IPS-NIHi11 (cell line): ENCODE results near the gene CAV1.
"Not testable (repeated sequence)": the region's sequence is repeated elsewhere in the genome, so short reads cannot be mapped to it uniquely, and the experiment has no call there.

Source experiments
- DNase-seq: peaks from one replicate; pipeline ENCODE4 v3.0.0; 2012; ENCODE audit warnings: mixed read lengths, low spot score

The CAV1 gene

GRCh38 chr7:116524609-116525297 is at the start of gene CAV1:
CAV1 (plus strand) TSS chr7:116525036; CDS start chr7:116525063, 27 bp downstream.
- DNase-seq: peak; percentile 65

- DNase-seq: no peak
Measured at GRCh38 chr7:116477625-116478024, 47.2 kb upstream of the CAV1 start.

GRCh38 chr7:116478834-116479233 is 46.0 kb upstream of the CAV1 start:
- DNase-seq: no peak

GRCh38 chr7:116483271-116483942 is 41.4 kb upstream of the CAV1 start:
- no peak for DNase-seq

DNA sequence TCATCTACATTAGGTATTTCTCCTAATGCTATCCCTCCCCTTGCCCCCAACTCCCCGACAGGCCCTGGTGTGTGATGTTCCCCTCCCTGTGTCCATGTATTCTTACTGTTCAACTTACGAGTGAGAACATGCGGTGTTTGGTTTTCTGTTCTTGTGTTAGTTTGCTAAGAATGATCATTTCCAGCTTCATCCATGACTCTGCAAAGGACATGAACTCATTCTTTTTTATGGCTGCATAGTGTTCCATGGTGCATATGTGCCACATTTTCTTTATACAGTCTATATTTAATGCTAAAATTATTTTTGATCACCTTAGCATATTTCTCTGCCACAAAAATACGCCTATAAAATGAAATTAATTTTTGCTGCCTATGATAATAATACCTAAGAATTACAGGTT is 40.4 kb upstream of the CAV1 start:
- not testable (repeated sequence) for DNase-seq

- no peak for DNase-seq
Measured at GRCh38 chr7:116487907-116488521, 36.8 kb upstream of the CAV1 start.

- no peak for DNase-seq
Measured at GRCh38 chr7:116490351-116490750, 34.5 kb upstream of the CAV1 start.

DNA sequence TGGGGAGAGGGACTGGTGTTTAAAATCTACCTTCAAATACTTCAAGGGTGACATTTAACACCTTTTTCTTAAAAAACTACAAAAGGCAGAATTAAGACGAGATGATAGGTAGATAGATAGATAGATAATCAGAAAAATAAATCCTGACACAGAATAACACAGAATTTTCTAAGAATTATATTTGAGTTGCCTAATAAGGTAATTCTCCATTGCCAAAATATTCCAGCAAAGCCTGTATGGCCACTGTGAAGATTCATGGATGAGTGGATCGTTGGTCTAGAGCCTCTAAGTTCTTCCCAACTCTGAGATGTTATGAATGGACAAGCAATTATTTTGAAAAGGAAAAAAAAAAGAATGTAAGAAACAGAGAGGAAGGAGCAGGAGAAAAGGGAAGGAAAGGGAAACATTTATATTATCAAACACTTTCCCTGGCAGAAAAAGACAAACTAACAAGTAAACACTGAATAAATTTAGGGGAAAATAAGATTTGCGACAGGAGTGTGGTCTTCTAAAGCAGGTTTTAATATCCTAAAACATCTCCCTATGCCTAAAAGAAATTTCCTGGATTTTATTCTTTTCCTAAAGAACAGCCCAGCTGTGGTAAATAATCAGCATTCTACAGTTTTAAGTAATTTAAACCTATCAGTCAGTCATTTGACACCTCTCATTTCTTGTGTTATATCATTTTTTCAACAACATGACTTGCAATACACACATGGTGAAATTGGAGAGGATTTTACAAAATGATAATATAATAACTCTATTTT is 32.8 kb upstream of the CAV1 start:
- DNase-seq: no peak

- no peak for DNase-seq
Measured at GRCh38 chr7:116492654-116493109, 32.2 kb upstream of the CAV1 start.

GRCh38 chr7:116493449-116493848 is 31.4 kb upstream of the CAV1 start:
- no peak for DNase-seq

DNA sequence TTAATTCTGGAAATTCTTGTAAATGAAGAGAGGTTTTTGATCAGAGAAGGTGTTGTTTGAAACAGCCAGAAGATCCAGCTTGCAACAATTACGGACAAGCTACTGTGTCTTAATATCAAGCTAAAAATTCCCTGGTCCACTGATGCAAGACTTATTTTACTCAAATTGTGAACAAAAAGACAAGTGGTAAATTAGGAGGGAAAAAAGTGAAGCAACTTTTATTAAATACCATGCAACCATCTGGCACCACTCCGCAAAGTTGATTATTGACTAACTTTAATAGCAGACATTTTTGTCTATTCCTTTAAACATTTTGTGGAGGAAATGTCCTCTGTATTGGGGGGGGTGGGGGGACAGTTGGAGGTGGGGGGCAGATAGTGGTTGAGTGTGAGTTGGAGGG is 30.4 kb upstream of the CAV1 start:
- no peak for DNase-seq

GRCh38 chr7:116495736-116496135 is 29.1 kb upstream of the CAV1 start:
- no peak for DNase-seq

GRCh38 chr7:116496653-116497052 is 28.2 kb upstream of the CAV1 start:
- no peak for DNase-seq

DNA sequence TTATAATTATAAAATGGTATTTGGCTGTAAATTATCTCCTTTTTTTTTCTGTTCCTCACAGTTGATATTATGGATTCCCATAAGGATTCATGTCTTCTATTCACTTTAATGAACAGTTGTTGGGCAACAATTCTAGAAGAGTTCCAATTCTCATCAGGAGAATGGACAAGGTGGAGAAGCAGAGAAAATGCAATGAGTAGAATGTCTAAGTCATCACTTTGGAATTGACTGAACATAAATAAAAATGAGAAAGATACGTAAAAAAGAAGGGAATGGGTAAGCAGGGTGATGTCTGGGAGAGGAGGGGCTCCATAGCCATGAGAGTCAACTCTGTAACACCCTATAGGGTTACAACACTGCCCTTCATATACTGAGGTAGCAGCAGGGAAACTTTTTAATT is 27.1 kb upstream of the CAV1 start:
- DNase-seq: no peak

DNA sequence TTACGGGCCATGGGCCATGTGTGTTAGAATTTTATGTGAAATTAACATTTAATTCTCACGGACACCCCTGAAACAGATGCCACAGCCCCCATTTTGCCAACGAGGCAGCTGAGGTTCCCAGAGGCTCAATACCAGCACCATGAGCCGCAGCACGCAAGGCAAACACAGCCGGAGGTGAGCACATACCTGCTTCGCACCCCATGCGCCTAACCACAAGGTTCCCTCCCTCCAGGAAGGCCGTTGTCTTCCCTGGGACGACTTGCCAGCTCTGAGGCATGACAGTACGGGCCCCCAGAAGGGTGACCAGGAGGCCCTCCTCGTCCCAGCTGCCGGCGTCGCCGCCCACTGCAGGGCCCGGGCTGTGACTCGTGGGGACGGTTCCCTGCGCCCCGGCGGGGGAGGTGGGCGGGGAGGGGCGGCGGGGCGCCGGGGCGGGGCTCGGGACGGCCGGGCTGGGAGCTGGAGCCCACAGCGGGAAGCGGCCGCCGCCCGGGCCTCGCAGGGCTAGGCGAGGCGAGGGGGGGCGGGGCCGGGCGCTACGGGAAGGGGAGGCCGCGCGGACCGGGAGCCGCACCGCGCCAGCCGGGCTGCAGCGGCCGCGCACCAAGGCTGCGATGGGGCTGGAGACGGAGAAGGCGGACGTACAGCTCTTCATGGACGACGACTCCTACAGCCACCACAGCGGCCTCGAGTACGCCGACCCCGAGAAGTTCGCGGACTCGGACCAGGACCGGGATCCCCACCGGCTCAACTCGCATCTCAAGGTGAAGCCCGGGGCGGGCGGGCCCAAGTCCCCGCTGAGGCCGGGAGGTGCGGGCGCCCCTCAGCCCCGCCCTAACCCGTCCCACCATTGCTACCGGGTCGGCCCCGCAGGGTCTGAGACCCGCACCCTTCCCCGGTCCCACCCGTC is 25.4 kb upstream of the CAV1 start, which contains the start of gene CAV2:
TSS of gene CAV2 (plus strand) at position 571 of the 910 bp plus-strand sequence. CDS start at position 615, 44 bp downstream.
- peak; percentile 74 for DNase-seq

DNA sequence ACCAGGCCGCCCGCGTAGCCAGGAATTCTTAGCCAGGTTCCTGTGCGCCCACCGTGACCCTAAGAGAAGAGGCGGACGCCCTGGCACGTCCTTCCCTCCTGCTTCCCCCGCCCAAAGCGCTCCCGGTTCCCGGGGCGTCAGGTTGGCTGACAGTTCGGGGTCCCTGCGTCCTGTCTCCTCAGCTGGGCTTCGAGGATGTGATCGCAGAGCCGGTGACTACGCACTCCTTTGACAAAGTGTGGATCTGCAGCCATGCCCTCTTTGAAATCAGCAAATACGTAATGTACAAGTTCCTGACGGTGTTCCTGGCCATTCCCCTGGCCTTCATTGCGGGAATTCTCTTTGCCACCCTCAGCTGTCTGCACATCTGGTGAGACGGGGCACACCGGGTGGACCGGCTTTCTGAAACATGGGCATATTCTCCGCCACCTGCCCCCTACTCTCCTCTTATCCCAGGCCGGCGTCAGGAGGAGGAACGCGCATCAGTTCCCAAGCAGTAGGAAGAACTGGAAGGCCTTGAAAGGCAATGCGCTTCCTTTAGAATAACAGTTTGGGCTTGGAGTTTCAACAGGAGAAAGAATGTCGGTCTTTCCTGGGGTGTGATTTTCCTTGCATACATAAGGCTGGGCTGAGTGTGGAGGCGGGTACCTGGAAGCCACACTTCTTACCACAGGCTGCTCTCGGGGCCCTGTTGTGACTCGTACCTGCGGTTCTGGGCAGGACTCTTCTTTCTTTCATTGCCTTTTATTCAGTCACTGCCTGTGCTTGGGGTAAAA is 24.6 kb upstream of the CAV1 start:
- peak; percentile 36 for DNase-seq

- DNase-seq: no peak
Measured at GRCh38 chr7:116501425-116502167, 23.2 kb upstream of the CAV1 start.

DNA sequence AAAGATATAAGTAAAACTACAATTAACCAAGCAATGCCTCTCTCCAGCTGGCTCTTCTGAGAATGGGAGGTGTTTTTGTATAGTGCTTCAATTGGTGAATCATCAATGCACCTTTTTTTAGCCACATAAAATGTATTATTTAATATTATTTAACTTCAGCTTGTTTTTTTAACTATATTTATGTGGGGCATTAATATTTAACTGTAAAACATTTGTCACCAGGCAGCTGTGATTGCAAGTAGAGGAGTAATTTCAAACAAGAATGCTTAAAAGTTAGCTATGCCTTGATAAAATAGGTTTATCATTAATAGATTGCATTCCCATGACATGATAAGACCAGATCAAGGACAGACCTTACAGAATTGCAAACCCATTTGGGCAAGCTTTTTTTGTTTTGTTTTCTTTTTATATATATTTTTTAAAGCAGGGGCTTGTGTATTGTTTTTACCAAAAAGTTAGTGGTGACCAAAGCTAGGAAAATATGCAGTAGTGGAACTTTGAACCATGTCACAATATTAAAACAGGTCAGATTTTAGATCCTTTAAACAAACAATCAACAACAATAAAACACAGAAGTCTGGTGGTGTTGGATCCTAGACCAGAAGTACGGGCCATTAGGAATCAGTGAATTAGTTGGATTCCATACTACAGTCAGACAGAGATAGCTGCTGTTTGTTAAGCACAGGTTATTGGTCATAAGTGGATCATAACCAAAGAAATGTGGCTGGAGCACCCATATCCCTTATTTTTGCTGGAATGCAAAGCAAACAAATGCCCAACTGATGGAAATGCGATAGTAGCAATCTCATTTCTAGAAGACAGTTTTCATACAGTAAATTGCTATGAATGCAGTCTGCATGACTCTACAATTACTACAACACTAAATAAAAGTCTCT is 22.4 kb upstream of the CAV1 start:
- no peak for DNase-seq

DNA sequence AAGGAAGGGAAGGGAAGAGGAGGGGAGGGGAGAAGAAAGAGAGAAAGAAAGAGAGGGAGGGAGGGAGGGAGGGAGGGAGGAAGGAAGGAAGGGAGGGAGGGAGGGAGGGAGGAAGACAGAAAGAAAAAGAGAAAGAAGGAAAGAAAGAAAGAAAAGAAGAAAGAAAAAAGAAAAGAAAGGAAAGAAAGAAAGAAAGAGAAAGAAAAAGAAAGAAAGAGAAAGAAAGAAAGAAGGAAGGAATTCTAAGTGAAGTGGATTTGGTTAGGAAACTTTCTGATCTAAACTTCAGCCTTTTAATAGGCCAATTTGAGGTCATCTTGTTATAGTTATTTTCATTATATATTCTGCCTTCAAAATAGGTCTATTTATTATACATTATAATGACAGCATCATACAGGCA is 21.0 kb upstream of the CAV1 start:
- DNase-seq: no peak
